HG03060 (cell line): ENCODE data around the gene ST6GAL1.

Experiments used
- ATAC-seq: cut with Tn5 transposase; IDR thresholded peaks from one replicate; pipeline ENCODE4 v1.9.1; 2021; ENCODE audit warnings: low read depth, moderate number of reproducible peaks; ENCODE audit not compliant: unreplicated experiment

The ST6GAL1 gene

DNA sequence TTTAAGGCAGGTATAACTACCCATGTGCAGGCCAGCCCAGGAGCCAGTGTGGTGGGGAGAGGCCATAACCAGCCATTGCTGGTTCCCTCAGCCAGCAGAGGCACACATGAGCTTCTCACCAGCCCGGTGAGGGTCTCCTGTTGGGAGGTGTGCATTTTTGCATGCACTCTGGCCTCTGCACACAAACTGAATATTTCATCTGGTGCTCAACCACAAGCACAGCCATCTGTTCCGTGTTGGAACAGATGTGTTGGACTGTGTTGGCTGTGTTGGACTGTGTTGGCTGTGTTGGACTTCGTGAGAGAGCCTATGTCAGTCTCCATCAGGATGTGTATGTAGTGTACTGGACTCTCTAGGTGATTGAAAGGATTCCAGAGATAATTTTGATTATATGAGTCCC is 141.8 kb downstream of the ST6GAL1 start:
- no peak for ATAC-seq

DNA sequence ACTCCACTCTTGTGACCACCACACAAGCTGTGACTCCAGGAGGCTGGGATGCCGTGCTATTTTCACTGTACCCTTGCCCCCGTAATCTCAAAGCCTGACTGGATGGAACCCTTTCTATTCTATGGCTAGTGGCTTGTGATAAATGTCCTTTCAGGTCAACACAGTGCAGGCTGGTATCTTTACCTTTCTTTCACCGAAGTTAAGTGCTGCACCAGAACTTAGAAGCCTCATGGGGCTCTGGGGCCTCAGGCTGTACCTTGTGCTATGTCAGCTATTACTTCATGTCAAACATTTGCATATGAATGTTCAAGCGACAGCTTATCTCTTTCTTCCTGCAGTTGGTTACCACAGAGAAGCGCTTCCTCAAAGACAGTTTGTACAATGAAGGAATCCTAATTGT is 142.2 kb downstream of the ST6GAL1 start:
- no peak for ATAC-seq

DNA sequence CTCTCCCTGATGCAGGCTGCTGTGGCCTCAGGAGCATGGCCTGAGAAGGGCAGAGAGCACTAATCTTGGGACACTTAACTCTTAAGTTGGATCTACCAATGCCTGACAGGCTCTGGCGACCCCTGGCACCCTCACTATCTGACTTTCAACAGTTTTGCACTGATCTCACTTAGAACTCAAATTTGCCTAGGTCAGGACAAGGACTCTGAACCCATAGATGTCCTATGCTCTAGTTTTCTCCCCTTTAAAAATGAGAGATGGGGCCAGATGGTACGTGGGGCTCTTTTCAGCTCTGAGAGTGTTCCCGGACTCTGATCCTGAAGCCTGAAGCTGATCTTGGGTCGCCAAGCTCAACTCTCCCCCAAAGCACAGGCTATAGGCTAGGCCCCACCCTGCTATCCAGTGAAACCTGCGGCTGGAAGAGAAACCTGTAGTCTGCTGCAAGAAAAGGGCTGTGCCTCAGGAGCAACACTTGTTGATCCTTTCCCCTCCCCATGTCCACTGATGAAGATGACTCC is 143.3 kb downstream of the ST6GAL1 start:
- ATAC-seq: no peak

DNA sequence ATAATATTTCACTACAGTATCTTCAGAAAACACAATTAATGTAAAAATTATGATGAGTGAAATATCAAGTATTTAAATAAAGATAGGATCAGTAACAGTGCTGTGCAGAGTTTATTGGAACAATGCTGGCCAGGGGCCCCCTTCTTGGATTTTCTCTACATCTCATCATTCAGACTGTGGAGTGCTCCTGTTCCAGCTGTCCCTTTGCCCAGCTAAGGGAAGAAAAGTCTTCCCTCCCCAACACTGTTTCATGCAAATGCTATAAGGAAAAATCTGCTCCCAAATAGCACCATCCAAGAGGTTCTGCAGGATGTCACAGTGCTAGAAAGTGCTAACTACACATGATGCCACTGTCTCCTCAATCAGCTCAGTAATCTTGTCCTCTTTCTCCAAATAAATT is 144.5 kb downstream of the ST6GAL1 start:
- no peak for ATAC-seq

DNA sequence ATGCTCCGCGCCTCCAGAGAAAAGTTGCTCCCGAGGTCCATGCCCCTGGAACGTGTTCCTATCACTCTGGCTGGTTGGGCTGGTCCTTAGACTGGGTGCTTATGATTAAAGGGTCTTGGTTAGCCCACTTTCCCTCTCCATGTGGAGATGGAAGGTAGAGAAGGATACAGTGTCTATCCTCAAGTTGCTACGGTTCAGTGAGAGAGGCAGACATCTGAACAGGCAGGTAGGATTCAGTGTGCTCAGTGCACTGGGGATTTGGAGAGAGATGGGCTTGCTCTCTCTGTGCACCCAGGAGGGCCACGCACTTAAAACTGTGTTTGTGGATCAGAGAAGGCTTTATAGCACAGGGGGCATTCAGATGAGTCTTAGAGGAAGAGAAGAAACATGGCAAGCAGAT is 146.0 kb downstream of the ST6GAL1 start:
- ATAC-seq: no peak

DNA sequence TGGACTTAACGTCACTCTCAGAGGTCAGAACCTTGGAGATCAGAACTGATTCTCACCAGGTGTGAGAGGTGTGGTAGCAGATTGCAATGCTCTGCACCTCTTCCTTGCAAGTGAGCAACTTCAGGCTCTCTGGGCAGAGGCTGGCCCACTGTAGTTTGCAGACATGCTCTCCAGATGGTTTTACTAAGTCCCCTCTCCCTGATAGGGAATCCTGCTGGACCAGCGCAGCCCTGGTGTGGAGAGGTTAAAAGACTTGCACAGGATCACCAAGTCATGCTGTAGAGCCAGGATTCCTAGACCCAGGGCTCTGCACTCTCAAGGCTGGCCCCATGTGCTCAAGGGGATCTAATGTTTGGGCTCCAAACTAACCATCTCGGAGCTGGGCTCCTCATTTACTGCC is 146.8 kb downstream of the ST6GAL1 start:
- no peak for ATAC-seq

DNA sequence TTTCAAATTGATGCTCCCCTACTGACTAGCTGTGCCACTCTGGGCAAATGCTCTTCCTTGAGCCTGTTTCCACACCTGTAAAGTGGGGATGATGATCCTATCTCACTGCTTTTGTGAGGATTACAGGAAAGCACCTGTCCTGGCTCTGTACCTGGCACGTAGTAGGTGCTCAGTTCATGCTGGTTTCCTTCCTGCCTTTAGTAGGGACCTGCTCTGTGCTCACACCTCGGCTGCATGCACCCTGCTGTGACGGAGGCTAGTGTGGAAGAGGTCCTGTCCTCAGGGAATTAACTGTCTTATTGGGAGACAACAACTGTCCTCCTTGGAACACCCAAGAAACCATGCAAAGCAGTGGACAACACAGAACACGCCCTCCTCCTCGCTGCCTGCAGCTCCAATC is 147.2 kb downstream of the ST6GAL1 start:
- no peak for ATAC-seq

DNA sequence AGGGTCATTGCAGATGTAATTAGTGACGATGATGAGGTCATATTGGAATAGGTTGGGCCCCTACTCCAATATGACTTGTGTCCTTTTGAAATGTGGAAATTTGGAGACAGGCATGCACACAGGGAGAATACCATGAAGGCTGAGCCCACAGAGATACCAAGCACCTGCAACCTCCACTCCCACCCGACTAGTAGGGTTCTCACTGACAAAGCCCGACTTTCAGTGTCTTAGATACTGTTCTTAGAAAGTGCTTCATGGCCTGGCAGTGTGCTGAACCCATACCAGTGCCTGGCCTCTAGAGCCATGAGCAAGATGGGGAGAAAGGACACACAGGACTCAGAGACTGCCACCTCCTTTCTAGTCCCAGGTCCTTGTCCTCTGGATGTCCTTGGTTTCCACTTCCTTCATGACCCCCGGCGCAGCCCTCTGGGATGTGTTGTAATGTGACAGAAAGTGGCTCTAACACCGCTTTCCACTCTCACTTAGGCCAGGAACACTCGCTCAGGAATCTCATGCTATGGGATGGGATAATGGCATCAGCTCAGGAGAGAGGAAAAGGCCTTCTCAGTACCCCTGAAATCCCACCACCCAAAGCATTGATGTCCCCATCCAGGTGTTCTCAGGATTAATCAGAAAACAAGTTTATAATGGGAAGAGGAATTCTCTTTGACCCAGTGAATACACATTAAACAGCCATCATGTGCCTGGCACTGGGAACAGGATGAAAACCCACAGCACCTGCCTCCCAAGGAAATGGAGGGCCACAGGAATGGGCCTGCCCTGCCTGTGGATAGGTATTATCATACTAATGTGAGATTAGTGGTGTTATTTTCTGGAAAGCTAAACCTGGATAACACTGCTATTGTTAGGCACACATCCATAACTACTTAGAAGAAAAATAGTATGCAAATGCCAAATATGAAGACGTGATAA is 149.0 kb downstream of the ST6GAL1 start:
- no peak for ATAC-seq

DNA sequence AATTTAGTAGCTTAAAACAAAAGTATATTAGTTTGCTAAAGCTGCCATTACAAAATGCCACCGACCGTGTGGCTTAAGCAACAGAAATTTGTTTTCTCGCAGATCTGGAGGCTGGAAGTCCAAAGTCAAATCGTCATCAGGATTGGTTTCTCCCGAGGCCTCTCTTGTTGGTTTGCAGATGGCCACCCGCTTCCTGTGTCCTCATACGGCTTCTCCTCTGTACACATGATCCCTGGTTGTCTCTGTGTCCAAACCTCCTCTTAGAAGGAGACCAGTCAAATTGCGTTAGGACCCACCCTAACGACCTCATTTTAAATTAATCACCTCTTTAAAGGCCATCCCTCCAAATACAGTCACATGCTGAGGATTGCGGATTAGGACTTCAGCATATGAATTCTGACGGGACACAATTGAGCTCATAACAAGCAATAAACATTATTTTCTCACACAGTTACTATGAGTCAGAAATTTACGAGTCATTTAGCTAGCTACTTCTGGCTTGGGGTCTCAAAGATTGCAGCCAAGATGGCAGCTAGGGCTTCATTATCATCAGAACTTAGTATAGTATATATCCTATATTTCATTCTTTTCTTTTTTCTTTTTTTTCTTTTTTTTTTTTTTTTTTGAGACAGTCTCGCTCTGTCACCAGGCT is 150.6 kb downstream of the ST6GAL1 start:
- ATAC-seq: no peak

DNA sequence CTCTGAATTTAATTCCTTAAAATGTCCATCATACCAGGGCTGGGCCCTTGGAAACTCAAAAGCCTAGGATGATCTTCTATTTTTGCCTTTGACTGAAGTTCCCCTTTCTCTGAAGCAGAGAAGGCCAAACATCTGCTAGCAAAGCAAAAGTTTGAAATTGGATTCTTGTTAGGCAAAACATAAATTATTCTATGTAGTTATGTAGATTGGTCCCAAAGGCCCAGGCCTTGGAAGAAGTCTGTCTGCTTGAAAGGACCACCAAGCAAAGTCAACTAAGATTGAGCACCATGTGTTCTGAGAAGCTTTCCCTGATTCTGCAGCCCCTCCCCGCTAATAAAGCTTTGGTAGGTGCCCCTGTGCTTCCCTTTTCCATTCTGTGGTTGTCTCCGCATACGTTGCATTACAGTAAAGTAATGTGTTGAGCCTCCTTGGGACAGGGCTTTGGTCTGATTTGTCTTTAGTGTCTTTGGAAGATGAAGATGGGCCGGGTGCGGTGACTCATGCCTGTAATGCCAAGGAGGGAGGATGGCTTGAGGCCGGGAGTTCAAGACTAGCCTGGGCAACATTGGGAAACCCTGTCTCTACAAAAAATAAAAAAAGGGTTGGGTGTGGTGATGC is 152.5 kb downstream of the ST6GAL1 start:
- no peak for ATAC-seq

DNA sequence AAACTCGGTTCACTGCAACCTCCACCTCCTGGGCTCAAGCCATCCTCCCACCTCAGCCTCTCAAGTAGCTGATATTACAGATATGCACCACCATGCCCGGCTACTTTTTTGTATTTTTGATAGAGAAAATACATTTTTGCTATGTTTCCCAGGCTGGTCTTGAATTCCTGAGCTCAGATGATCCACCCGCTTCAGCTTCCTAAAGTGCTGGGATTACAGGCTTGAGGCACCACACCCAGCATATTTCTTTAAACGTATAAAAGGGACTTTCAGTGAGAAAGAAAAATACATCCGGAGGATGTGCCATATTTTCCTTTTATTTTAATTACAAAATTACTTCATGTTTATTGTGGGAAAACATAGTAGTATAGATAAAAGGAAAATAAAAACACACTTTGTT is 153.8 kb downstream of the ST6GAL1 start:
- ATAC-seq: no peak

DNA sequence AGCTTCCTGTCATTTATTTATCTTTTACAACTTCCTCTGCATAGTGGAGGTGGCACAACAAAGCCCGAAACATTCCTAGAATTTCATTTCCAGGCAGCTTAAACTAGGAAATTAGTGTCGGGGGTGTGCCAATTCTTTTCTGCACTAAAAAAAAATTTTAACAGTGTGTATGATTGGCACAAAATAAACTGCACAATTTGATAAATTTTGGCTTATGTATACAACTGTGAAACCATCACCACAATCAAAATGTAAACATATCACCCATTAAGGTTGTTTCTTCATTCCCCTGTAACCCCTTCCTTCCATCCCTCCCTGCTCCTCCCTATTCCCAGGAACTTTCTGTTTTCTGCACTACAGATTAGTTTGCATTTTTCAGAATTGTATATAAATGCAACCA is 154.3 kb downstream of the ST6GAL1 start:
- ATAC-seq: no peak

DNA sequence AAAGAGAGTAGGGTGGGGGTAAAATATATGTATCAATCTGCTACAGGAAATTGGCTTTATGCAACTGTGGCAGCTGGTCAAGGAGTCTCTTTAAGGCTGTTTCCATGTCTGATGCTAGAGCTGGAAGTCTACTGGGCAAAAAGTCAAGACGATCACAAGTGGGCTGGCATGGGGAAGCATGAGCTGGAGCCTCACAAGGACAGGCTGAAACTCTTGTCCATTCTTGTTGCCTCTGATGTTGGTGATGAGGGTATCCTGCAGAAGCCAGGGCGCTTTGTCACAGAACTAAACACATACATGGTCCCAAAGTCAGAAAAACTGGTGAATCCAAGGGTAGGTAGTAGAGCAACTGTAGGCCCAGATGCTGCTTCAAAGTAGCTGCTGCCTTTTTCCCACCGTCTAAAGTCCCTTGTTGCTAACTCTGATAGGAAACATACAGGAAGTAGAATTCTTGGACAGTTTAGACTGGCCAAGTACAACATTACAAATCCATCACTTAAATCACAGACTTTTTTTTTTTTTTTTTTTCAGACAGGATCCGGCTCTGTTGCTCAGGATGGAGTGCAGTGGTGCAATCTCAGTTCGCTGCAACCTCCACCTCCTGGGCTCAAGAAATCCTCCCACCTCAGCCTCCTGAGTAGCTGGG is 154.8 kb downstream of the ST6GAL1 start:
- ATAC-seq: no peak

DNA sequence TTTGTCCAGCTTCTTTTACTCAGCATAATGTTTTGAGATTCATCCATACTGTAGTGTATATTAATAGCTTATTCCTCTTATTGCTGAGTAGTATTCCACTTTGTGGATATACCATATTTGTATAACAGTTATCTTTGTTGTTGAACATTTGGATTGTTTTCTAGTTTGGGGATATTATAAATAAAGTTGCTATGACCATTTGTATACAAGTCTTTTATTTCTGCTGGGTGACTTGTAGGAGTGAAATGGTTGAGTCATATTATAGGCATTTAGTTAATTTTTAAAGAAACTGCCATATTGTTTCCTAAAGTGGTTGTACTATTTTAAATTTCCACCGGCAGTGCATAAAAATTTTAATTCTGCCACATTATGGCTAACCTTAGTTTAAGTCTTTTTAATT is 155.6 kb downstream of the ST6GAL1 start:
- ATAC-seq: no peak

DNA sequence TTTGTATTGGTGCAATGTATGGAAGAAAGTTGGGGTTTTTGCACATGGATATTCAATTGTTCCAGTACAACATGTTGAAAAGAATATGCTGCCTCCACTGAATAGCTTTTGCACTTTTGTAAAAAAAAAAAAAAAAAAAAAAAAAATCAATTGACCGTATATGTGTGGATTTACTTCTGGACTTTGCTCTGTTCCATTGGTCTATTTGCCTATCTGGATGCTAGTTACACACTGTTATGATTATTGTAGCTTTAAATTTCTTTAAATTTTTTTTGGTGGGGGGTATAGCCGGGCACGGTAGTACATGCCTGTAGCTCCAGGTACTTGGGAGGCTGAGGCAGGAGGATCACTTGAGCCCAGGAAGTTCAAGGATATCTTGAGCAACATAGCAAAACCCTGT is 156.5 kb downstream of the ST6GAL1 start:
- ATAC-seq: no peak

DNA sequence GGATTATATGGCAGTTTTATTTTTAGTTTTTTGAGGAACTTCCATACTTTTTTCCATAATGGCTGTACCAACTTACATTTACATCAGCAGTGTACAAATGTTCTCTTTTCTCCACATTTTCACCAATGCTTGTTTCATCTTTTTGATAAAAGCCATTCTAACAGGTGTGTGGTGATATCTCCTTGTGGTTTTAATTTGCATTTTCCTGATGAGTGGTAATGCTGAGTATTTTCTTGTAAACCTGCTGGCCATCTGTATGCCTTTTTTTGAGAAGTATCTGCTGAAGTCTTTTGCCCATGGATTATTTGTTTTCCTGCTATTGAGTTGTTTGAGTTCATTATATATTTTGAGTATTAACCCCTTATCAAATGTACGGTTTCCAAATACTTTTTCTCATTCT is 158.4 kb downstream of the ST6GAL1 start:
- ATAC-seq: no peak

DNA sequence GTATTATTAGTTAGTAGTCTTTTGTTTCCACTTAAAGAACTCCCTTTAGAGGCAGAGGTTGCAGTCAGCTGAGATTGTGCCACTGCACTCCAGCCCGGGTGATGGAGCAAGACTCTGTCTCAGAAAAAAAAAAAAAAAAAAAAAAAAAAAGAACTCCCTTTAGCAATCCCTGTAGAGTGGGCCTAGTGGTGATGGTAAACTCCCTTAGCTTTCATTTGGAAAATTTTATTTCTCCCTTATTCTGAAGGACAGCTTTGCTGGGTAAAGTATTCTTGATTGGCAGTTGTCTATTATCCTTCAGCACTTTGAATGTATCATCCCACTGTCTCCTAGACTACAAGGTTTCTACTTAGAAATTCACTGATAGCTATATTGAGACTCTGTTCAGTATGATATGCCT is 163.0 kb downstream of the ST6GAL1 start:
- ATAC-seq: no peak

DNA sequence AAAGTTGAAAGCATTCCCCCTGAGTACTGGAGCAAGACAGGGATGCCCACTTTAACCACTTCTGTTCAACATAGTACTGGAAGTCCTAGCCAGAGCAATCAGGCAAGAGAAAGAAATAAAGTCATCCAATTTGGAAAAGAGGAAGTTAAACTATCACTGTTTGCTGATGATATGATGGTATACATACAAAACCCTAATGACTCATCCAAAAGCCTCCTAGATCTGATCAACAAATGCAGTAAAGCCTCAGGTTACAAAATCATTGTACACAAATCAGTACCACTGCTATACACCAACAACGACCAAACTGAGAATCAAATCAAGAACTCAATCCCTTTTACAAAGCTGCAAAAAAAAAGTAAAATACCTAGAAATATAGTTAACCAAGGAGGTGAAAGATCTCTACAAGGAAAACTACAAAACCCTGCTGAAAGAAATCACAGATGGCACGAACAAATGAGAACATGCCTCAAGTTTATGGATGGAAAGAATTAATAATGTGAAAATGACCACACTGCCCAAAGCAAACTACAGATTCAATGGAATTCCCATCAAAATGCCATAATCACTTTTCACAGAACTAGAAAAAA is 168.7 kb downstream of the ST6GAL1 start:
- peak; percentile 51 for ATAC-seq

DNA sequence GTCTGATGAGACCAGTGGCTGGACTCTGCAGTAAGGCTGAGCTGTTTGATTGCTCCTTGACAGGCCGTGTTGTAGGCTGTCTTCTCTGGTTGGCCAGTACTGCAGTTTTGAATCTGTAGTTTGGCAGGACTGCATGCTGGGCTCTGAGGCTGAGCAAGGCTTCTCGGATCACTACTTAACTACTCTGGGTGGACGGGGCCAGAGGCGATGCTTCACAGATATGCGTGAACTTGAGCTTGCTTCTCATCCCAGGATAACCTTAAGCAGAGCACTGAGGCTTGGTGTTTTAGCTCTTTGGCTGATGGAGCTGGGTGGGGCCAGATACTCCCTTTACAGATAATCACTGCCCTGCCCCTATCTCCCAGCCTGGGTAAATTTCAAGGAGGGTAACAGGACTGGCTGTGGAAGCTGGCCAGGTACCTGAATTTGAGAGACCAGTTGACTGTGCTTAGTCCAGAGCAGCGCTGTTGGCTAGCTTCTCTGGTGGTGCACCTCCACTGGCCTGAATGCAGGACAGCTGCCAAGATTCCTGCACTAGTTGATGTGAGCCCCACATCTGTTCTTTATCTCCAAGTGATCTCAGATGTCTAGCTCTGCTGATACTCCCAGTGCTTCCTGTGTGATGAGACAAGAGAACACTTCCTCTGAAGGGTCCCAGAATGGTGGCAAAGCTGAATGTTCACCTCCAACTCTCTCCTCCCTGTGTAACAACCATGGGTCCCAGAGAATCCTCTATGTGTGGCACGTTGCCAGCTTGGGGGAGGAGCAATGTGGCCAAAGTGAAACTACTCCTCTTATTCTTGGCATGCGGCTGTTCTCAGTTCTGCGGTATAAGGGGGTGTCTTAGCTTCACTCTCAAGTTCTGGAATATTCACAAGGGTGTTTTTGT is 171.1 kb downstream of the ST6GAL1 start:
- peak; percentile 44 for ATAC-seq
